Ureter (tissue), 1 donor: ENCODE measurements around the gene PROK1. TPM values are rescaled to one million over a fixed set of nuclear protein-coding genes. Genes with fewer than 3 reads are reported as not detected.

ENCODE experiments used
- DNase-seq: peaks from one replicate; pipeline ENCODE4 v3.0.0-alpha.2; 2020; ENCODE audit warnings: low spot score
- total RNA-seq: library from RNA; stranded (reverse); gene quantifications from one replicate; pipeline ENCODE4 v1.2.4, GENCODE V29; 2023
- donor health status: DM: yes; HTN: yes; CAD: no.

The PROK1 gene
- total RNA-seq, 1 donor from 2014 or later, result 9.3 TPM

GRCh38 chr1:110465038-110465813, 14.3 kb downstream of the PROK1 start:
- DNase-seq, result no peak

GRCh38 chr1:110465814-110466380, 14.9 kb downstream of the PROK1 start:
- no peak for DNase-seq

- DNase-seq, result no peak
Observed at GRCh38 chr1:110466646-110467280, 15.8 kb downstream of the PROK1 start.

GRCh38 chr1:110471131-110471530, 20.2 kb downstream of the PROK1 start:
- no peak for DNase-seq

- DNase-seq, result no peak
Observed at GRCh38 chr1:110472546-110472945, 21.6 kb downstream of the PROK1 start.

GRCh38 chr1:110474444-110474843, 23.5 kb downstream of the PROK1 start:
- no peak for DNase-seq

GRCh38 chr1:110475362-110476027, 24.5 kb downstream of the PROK1 start:
- no peak for DNase-seq

- DNase-seq, result no peak
Observed at GRCh38 chr1:110476028-110476765, 25.2 kb downstream of the PROK1 start.

GRCh38 chr1:110477041-110477440, 26.1 kb downstream of the PROK1 start:
- DNase-seq, result no peak

- no peak for DNase-seq
Observed at GRCh38 chr1:110477445-110477957, 26.6 kb downstream of the PROK1 start.

GRCh38 chr1:110477967-110478640, 27.2 kb downstream of the PROK1 start:
- DNase-seq, result no peak

GRCh38 chr1:110478886-110479285, 27.9 kb downstream of the PROK1 start:
- DNase-seq, result no peak

GRCh38 chr1:110480356-110481096, 29.6 kb downstream of the PROK1 start:
- DNase-seq, result no peak

GRCh38 chr1:110481968-110482623, 31.1 kb downstream of the PROK1 start:
- no peak for DNase-seq

- no peak for DNase-seq
Observed at GRCh38 chr1:110482662-110483307, 31.8 kb downstream of the PROK1 start.

- no peak for DNase-seq
Observed at GRCh38 chr1:110483308-110483685, 32.3 kb downstream of the PROK1 start.

- no peak for DNase-seq
Observed at GRCh38 chr1:110484801-110485200, 33.9 kb downstream of the PROK1 start.

GRCh38 chr1:110485725-110486124, 34.8 kb downstream of the PROK1 start:
- no peak for DNase-seq

- DNase-seq, result no peak
Observed at GRCh38 chr1:110487726-110488125, 36.8 kb downstream of the PROK1 start.
